ENCODE measurements around the gene CCDC63.

DNA sequence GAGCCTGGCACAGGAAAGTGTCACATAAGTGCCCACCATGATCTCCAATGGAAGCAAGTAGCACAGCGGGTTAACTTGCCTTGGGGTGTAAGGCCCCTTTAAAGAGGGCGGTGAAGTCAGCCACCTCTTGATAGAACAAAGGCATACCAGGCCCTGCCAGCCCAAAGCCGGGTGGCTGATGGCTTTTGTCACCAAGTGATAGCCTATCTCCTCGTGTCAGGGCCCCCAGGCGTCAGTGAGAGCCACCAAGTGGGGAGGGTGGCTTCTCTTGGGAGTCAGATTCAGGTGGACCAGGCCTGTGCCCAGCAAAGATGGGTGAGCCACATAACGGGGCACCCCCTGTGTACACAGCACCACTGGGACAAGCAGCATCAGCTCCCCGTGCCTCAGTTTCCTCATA, 81.9 kb downstream of the CCDC63 start:
- TF ChIP-seq CTCF (conservative IDR thresholded peaks at IDR 0.05) (no peak), ZFX (IDR thresholded peaks at IDR 0.05) (no peak)

Measured in C4-2B (cell line).